ENCODE measurements around the gene RIC3. TPM values are rescaled to one million over a fixed set of nuclear protein-coding genes. Genes with fewer than 3 reads are reported as not detected.

RIC3 gene
- total and polyA plus RNA-seq, 2 donors (not counting 3 experiments of a cell fraction or from before 2014, with no cell fraction given) = not detected

GRCh38 chr11:8196749-8197148, 27.9 kb upstream of the RIC3 start:
- dilution Hi-C loops (cut with MboI; ENCODE audit: extremely low pct_ligation_motif_present, low sequenced_read_pairs) (no loop called here), intact Hi-C loops (cut with micrococcal nuclease) (no loop called here)
- Histone ChIP-seq H3K9me3 (replicated peaks; ENCODE audit: control insufficient read depth, insufficient read depth, low read length) (no peaks in the 10 kb centered on the region), H3K4me1 (ENCODE audit: control insufficient read depth, extremely low read depth, insufficient read depth, low read length) (no peaks in the 10 kb centered on the region), H3K9me1 (replicated peaks; ENCODE audit: control insufficient read depth, extremely low read depth, insufficient read depth, low read length) (no peaks in the 10 kb centered on the region), H3K36me3 (ENCODE audit: control insufficient read depth in 2 of 2, extremely low read depth in 1 of 2, insufficient read depth in 2 of 2, low read length in 2 of 2) (no peaks in the 10 kb centered on the region), H3K79me2 (ENCODE audit: control insufficient read depth, insufficient read depth, low read length) (no peaks in the 10 kb centered on the region), H3K27ac (ENCODE audit: insufficient read depth, low read depth, low read length) (no peak overlapping the region), H3K27me3 (ENCODE audit: control insufficient read depth in 2 of 2, insufficient read depth in 2 of 2, low read length in 2 of 2) (peaks cover 2 to 11% of the 10 kb centered on the region in 2 experiments), H3K9ac (replicated peaks; ENCODE audit: extremely low read depth, insufficient read depth, low read length) (no peak overlapping the region), H3K4me3 (replicated peaks in 1 of 3; ENCODE audit: insufficient read depth in 1 of 3, low read depth in 1 of 3, low read length in 3 of 3) (no peak overlapping the region), H3K4me2 (ENCODE audit: insufficient read depth, low read length) (no peak overlapping the region), H2AFZ (ENCODE audit: low read depth, low read length) (no peak overlapping the region), H4K20me1 (replicated peaks; ENCODE audit: control insufficient read depth, extremely low read depth, insufficient read depth, low read length) (no peaks in the 10 kb centered on the region)
- CTCF ChIA-PET = interaction anchor here (5.4 kb wide), 1 partner anchor 370 kb away, joined by 52 read pairs; no protein-coding TSS in a partner anchor
- TF ChIP-seq EZH2 (IDR thresholded peaks at IDR 0.05; ENCODE audit: borderline replicate concordance, low read depth, low read length, severe bottlenecking) = no peak
- no peak for TF ChIP-seq JUN (IDR thresholded peaks at IDR 0.05; ENCODE audit: borderline replicate concordance, insufficient read depth, insufficient read length, low read depth)
- TF ChIP-seq MAX (IDR thresholded peaks at IDR 0.05; ENCODE audit: insufficient read depth, insufficient read length) = no peak
- no peak for TF ChIP-seq FOS (IDR thresholded peaks at IDR 0.05; ENCODE audit: borderline replicate concordance, insufficient read depth, low read length)
- TF ChIP-seq POLR2A (IDR thresholded peaks at IDR 0.05; ENCODE audit: low read depth, low read length) = no peak
- TF ChIP-seq CTCF (IDR thresholded peaks at IDR 0.05; ENCODE audit: extremely low read depth in 1 of 2, insufficient read depth in 1 of 2, low read depth in 1 of 2, low read length in 2 of 2) = no peak
- no peak for TF ChIP-seq MYC (IDR thresholded peaks at IDR 0.05; ENCODE audit: low read depth, low read length)
- TF ChIP-seq POLR2AphosphoS5 (IDR thresholded peaks at IDR 0.05; ENCODE audit: insufficient read depth, low read depth, low read length) = no peak
- TF ChIP-seq GATA2 (IDR thresholded peaks at IDR 0.05; ENCODE audit: insufficient read depth, insufficient read length, low read depth, low read length) = no peak
- no TSS peak for BruUV-seq (replicated peaks)
- no peak for FAIRE-seq
- DNase-seq (ENCODE audit: low read depth, low spot score) = no peak
- POLR2A ChIA-PET = no interaction called here
